Measurements from ENCODE around the gene TMEM266.

The TMEM266 gene

GRCh38 chr15:76134537-76134936 lies 74.8 kb downstream of the TMEM266 start:
- no peak for DNase-seq (ENCODE audit: low spot score)

- DNase-seq (ENCODE audit: low spot score) = no peak
Observed at GRCh38 chr15:76135516-76135915, 75.7 kb downstream of the TMEM266 start.

GRCh38 chr15:76138436-76138835 lies 78.7 kb downstream of the TMEM266 start:
- no peak for DNase-seq (ENCODE audit: low spot score)

GRCh38 chr15:76139368-76140073 lies 79.7 kb downstream of the TMEM266 start:
- DNase-seq (ENCODE audit: low spot score) = peak; percentile 72

GRCh38 chr15:76140074-76140464 lies 80.3 kb downstream of the TMEM266 start:
- no peak for DNase-seq (ENCODE audit: low spot score)

- no peak for DNase-seq (ENCODE audit: low spot score)
Observed at GRCh38 chr15:76146812-76147211, 87.0 kb downstream of the TMEM266 start.

- peak; percentile 51 for DNase-seq (ENCODE audit: low spot score)
Observed at GRCh38 chr15:76147906-76148570, 88.3 kb downstream of the TMEM266 start.

- DNase-seq (ENCODE audit: low spot score) = no peak
Observed at GRCh38 chr15:76149291-76149915, 89.6 kb downstream of the TMEM266 start.

- no peak for DNase-seq (ENCODE audit: low spot score)
Observed at GRCh38 chr15:76150513-76150912, 90.7 kb downstream of the TMEM266 start.

GRCh38 chr15:76150971-76151598 lies 91.3 kb downstream of the TMEM266 start:
- DNase-seq (ENCODE audit: low spot score) = peak; percentile 24

- no peak for DNase-seq (ENCODE audit: low spot score)
Observed at GRCh38 chr15:76151599-76151974, 91.8 kb downstream of the TMEM266 start.

- no peak for DNase-seq (ENCODE audit: low spot score)
Observed at GRCh38 chr15:76152197-76152596, 92.4 kb downstream of the TMEM266 start.

- DNase-seq (ENCODE audit: low spot score) = no peak
Observed at GRCh38 chr15:76153241-76154197, 93.7 kb downstream of the TMEM266 start.

GRCh38 chr15:76155731-76156130 lies 95.9 kb downstream of the TMEM266 start:
- DNase-seq (ENCODE audit: low spot score) = no peak

GRCh38 chr15:76158226-76158625 lies 98.4 kb downstream of the TMEM266 start:
- DNase-seq (ENCODE audit: low spot score) = no peak

- DNase-seq (ENCODE audit: low spot score) = no peak
Observed at GRCh38 chr15:76158815-76159214, 99.0 kb downstream of the TMEM266 start.

GRCh38 chr15:76159282-76159681 lies 99.5 kb downstream of the TMEM266 start:
- DNase-seq (ENCODE audit: low spot score) = no peak

GRCh38 chr15:76160426-76161152 lies 100.8 kb downstream of the TMEM266 start:
- no peak for DNase-seq (ENCODE audit: low spot score)

- DNase-seq (ENCODE audit: low spot score) = no peak
Observed at GRCh38 chr15:76161153-76162035, 101.6 kb downstream of the TMEM266 start.

- no peak for DNase-seq (ENCODE audit: low spot score)
Observed at GRCh38 chr15:76162036-76162398, 102.2 kb downstream of the TMEM266 start.

Measured in COLO829 (cell line).